WTC11 (cell line): Measurements from ENCODE around the gene SERINC4.

Experiments
- CREB1 ChIP-seq: sonication (generic); formaldehyde crosslinking; IDR thresholded peaks from 2 replicates; pipeline ENCODE4 v1.8.0; 2023; ENCODE audit warnings: mild to moderate bottlenecking, missing genetic modification reagents
- CTCF ChIP-seq: fragments of 200-600 bp; IDR thresholded peaks from 2 replicates; pipeline ENCODE4 v1.8.0; 2022; ENCODE audit warnings: antibody characterized with exemption
- NR2C2 ChIP-seq: sonication (generic); formaldehyde crosslinking; IDR thresholded peaks from 2 replicates; pipeline ENCODE4 v1.8.0; 2022; ENCODE audit warnings: mild to moderate bottlenecking, missing genetic modification reagents
- USF1 ChIP-seq: sonication (generic); formaldehyde crosslinking; IDR thresholded peaks from 2 replicates; pipeline ENCODE4 v1.8.0; 2022; ENCODE audit warnings: mild to moderate bottlenecking, missing genetic modification reagents
- TF ChIP-seq, protein P1 (sequence below): sonication (generic); formaldehyde crosslinking; IDR thresholded peaks from 2 replicates; pipeline ENCODE4 v1.8.1; 2022; ENCODE audit warnings: low read depth, missing genetic modification reagents, borderline replicate concordance
- TF ChIP-seq, protein P2 (sequence below): sonication (generic); formaldehyde crosslinking; IDR thresholded peaks from 2 replicates; pipeline ENCODE4 v1.8.1; 2022; ENCODE audit warnings: low read depth, mild to moderate bottlenecking, moderate library complexity, missing genetic modification reagents, borderline replicate concordance

GRCh38 chr15:43776718-43777266, 23.2 kb downstream of the SERINC4 start, which contains the start of gene ELL3:
- TF ChIP-seq, protein P1, sequence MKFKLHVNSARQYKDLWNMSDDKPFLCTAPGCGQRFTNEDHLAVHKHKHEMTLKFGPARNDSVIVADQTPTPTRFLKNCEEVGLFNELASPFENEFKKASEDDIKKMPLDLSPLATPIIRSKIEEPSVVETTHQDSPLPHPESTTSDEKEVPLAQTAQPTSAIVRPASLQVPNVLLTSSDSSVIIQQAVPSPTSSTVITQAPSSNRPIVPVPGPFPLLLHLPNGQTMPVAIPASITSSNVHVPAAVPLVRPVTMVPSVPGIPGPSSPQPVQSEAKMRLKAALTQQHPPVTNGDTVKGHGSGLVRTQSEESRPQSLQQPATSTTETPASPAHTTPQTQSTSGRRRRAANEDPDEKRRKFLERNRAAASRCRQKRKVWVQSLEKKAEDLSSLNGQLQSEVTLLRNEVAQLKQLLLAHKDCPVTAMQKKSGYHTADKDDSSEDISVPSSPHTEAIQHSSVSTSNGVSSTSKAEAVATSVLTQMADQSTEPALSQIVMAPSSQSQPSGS (CRISPR knock-in tag), result no peak
- TF ChIP-seq USF1 (CRISPR knock-in tag), result no peak
- no peak for TF ChIP-seq CREB1 (CRISPR knock-in tag)
- TF ChIP-seq CTCF, result no peak
- no peak for TF ChIP-seq NR2C2 (CRISPR knock-in tag)
- TF ChIP-seq, protein P2, sequence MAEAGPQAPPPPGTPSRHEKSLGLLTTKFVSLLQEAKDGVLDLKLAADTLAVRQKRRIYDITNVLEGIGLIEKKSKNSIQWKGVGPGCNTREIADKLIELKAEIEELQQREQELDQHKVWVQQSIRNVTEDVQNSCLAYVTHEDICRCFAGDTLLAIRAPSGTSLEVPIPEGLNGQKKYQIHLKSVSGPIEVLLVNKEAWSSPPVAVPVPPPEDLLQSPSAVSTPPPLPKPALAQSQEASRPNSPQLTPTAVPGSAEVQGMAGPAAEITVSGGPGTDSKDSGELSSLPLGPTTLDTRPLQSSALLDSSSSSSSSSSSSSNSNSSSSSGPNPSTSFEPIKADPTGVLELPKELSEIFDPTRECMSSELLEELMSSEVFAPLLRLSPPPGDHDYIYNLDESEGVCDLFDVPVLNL (CRISPR knock-in tag), result no peak
